Sigmoid colon (tissue), 7 donors: ENCODE data around the gene MLLT10. TPM values are rescaled to one million over a fixed set of nuclear protein-coding genes. Genes with fewer than 3 reads are reported as not detected.

ENCODE experiments used
- DNase-seq: peaks from one replicate; pipeline ENCODE4 v3.0.0-alpha.2; 2019
- H3K27ac ChIP-seq, 4 donors: fragments of 200-600 bp; sonication (generic); one replicate each; pipeline ENCODE4 v1.5.1; 2016 to 2019; ENCODE audit warnings: mild to moderate bottlenecking in 1 of 4
- H3K27me3 ChIP-seq, 3 donors: fragments of 200-600 bp; sonication (generic); one replicate each; pipeline ENCODE4 v1.5.1; 2019; ENCODE audit warnings: mild to moderate bottlenecking in 1 of 3
- H3K36me3 ChIP-seq, 4 donors: fragments of 200-600 bp; sonication (generic); one replicate each; pipeline ENCODE4 v1.5.1; 2016 to 2019
- H3K4me1 ChIP-seq, 4 donors: fragments of 200-600 bp; sonication (generic); one replicate each; pipeline ENCODE4 v1.5.1; 2017 to 2019
- H3K4me3 ChIP-seq, 4 donors: fragments of 200-600 bp; sonication (generic); one replicate each; pipeline ENCODE4 v1.5.1; 2017 to 2019; ENCODE audit warnings: mild to moderate bottlenecking in 2 of 4, moderate library complexity in 1 of 4
- H3K9me3 ChIP-seq, 4 donors: fragments of 200-600 bp in 3 of 4; sonication (generic) in 3 of 4; one replicate each; pipeline versions ENCODE4 v1.5.1 to v1.6.1; 2013 to 2019
- EP300 ChIP-seq, 4 donors: sonication (generic); formaldehyde crosslinking; IDR thresholded peaks; one replicate each; pipeline ENCODE4 v1.6.1; 2017; ENCODE audit warnings: antibody characterized with exemption in 4 of 4
- POLR2A ChIP-seq, 2 donors: fragments of 450-650 bp; IDR thresholded peaks; one replicate each; pipeline ENCODE4 v1.6.1; 2016; ENCODE audit warnings: antibody characterized with exemption in 2 of 2, mild to moderate bottlenecking in 2 of 2, moderate library complexity in 2 of 2
- POLR2AphosphoS5 ChIP-seq, 4 donors: sonication (generic); formaldehyde crosslinking; IDR thresholded peaks; one replicate each; pipeline ENCODE4 v1.6.1; 2017; ENCODE audit warnings: antibody characterized with exemption in 4 of 4
- WGBS, 2 donors: extraction: QIAGEN DNeasy Blood & Tissue Kit; methylation state at CpG; one replicate each; pipeline ENCODE4 v1.1.7; 2013; 5-methylcytosine and 5-hydroxymethylcytosine counted together
- intact Hi-C: fragments of 100-400 bp; cut with DNase I; formaldehyde crosslinking; loops from one replicate; pipeline ENCODE4 v1.15.1; 2023
- polyA plus RNA-seq, 3 donors: library from polyadenylated mRNA; stranded (reverse); fragments of 200-250 nt; gene quantifications; one replicate each; pipeline ENCODE4 v1.2.3, GENCODE V29; 2013
- total RNA-seq, 4 donors: library from RNA; depleted of rRNA; stranded (reverse); fragments of >200 nt; gene quantifications; one replicate each; pipeline ENCODE4 v1.1.0, GENCODE V29; 2016
- TF ChIP-seq, protein P1 (sequence below), 4 experiments: fragments of 450-650 bp in 3 of 4; fragments of 200-600 bp in 1 of 4; IDR thresholded peaks; one replicate each; pipeline ENCODE4 v1.5.1; 2016 to 2019; ENCODE audit warnings: antibody characterized with exemption in 4 of 4, mild to moderate bottlenecking in 3 of 4, moderate library complexity in 2 of 4
- donor health status: healthy with polysubstance abuse.
- donor health status: Bipolar disorder and iron deficiency.
- donor health status: healthy.

MLLT10 gene
- total and polyA plus RNA-seq, 7 donors = 8.6 to 53.7 (median 36.0) TPM

DNA sequence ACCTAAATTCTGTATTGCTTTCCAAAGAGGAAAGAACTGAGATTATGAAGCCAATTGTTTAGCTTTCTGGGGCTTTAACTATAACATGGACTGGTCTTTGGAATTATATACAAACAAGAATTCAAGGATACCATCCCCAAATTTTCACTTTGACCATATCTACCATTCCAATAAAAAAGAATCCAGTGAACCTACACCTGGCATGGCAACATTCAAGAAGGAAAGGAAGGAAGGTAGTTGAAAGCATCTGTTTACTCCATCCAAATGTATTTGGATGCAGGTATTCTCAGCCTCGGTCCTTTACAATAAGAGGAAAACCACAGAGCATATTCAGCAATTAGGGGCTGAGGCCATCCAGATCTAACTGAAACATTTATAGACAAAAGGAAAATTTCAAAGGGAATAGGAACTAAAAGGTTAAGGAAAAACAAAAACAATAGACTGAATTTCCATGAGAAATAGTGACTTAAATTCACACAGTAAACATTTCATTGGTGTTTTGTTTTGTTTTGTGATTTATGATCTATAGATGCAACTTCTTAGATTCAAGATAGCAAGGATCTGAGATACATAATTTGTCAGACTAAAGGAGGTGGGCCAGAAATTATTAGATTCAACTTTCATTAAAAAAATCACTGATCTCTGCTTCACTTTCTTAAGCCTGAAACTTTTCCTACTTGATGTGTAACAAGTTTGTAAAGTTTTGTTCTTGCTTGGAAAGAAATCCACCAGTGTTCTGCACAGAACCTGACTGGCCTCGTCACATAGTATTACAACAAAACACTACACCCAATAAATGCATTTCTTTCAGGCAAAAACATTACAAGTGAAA lies 21.2 kb upstream of the MLLT10 start:
- intact Hi-C loops = loop anchor here (10.0 kb wide), 1 partner anchor 1202 kb away; the partner anchor contains the start of gene PIP4K2A
- TF ChIP-seq, protein P1, sequence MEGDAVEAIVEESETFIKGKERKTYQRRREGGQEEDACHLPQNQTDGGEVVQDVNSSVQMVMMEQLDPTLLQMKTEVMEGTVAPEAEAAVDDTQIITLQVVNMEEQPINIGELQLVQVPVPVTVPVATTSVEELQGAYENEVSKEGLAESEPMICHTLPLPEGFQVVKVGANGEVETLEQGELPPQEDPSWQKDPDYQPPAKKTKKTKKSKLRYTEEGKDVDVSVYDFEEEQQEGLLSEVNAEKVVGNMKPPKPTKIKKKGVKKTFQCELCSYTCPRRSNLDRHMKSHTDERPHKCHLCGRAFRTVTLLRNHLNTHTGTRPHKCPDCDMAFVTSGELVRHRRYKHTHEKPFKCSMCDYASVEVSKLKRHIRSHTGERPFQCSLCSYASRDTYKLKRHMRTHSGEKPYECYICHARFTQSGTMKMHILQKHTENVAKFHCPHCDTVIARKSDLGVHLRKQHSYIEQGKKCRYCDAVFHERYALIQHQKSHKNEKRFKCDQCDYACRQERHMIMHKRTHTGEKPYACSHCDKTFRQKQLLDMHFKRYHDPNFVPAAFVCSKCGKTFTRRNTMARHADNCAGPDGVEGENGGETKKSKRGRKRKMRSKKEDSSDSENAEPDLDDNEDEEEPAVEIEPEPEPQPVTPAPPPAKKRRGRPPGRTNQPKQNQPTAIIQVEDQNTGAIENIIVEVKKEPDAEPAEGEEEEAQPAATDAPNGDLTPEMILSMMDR (IDR thresholded peaks at IDR 0.05) = no peak
- TF ChIP-seq POLR2A (IDR thresholded peaks at IDR 0.05) (no peak), EP300 (IDR thresholded peaks at IDR 0.05) (no peak), POLR2AphosphoS5 (IDR thresholded peaks at IDR 0.05) (no peak)
- Histone ChIP-seq H3K36me3 (no peaks in the 10 kb centered on the region), H3K4me3 (no peak overlapping the region), H3K27ac (no peak overlapping the region), H3K9me3 (no peaks in the 10 kb centered on the region), H3K4me1 (peaks cover 0 to 53% (median 22%) of the 10 kb centered on the region in 4 donors), H3K27me3 (no peaks in the 10 kb centered on the region)
- WGBS, 2 donors = 74 to 86% methylated on average over 2 of the region's 2 CpGs
- DNase-seq = no peak

DNA sequence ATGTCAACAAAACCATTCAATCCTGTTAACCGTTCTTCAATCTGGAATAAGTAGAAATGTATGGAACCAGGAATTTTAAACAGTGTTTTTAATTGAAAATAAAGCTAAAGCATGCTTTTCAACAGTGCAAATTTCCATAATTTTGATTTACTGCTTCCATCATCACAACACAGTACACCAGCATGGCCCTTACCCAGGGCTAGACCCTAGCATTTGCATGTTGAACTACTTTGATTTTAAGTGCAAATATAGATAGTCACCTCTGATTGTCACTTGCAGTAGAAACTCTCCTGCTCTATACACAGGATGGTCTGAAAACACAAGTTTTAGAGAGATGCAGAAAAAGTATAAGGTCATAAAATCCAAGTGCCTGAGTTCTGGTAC lies 20.6 kb upstream of the MLLT10 start:
- intact Hi-C loops = loop anchor here (10.0 kb wide), 1 partner anchor 1201 kb away; the partner anchor contains the start of gene PIP4K2A
- H3K4me1 ChIP-seq = peaks cover 0 to 59% (median 25%) of the 10 kb centered on the region in 4 donors

DNA sequence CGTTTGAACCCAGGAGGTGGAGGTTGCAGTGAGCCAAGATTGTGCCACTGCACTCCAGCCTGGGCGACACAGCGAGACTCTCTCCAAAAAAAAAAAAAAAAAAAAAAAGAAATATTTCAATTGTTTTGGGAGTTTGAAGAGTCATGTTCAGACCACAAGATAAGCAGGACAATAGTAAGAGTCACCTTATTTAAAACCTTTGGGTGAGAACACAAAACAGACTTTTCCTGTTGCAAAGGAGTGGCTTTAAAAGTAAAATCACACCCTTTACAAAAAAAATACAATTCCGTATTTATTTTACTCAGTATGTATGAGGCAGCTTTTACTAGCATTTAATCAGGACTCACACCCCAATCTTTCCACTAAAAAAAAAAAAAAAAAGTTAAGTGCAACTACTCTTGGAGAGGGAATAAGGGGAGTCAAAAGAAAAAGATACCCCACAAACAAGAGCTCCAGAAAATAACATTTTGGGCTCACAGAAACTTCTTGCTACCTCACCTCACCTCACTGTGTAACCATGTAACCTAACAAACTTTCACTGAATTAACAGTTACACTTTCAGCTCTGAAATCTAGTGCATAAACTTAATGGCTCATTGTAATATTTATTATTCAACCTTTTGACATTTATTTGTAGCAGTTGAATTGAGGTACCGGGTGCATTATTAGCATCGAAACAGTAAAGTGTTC lies 19.8 kb upstream of the MLLT10 start:
- DNase-seq = no peak
- Histone ChIP-seq H3K27ac (peak overlapping the region; percentile 34 to 99 (median 92)), H3K9me3 (no peaks in the 10 kb centered on the region), H3K36me3 (no peaks in the 10 kb centered on the region), H3K27me3 (peaks cover 0 to 3% (median 0%) of the 10 kb centered on the region in 3 donors), H3K4me3 (peak overlapping the region in 3 of 4 donors; percentile 63 to 68 (median 64)), H3K4me1 (peaks cover 0 to 64% (median 29%) of the 10 kb centered on the region in 4 donors)
- 83 to 86% methylated on average over 6 of the region's 6 CpGs for WGBS, 2 donors
- no peak for TF ChIP-seq POLR2A (IDR thresholded peaks at IDR 0.05)
- no peak for TF ChIP-seq POLR2AphosphoS5 (IDR thresholded peaks at IDR 0.05)
- no peak for TF ChIP-seq EP300 (IDR thresholded peaks at IDR 0.05)
- TF ChIP-seq, protein P1 (IDR thresholded peaks at IDR 0.05) = no peak
- intact Hi-C loops = loop anchor here (2.0 to 10.0 kb wide), 2 partner anchors 17 to 1201 kb away; partner anchors contain the start of gene PIP4K2A

More for the DNA sequence above, 20.6 kb upstream of the MLLT10 start:
- no peaks in the 10 kb centered on the region for H3K9me3 ChIP-seq
- no peak overlapping the region for H3K27ac ChIP-seq
- 82 to 87% methylated on average over 1 of the region's 1 CpG for WGBS, 2 donors
- no peaks in the 10 kb centered on the region for H3K27me3 ChIP-seq
- DNase-seq = no peak
- no peaks in the 10 kb centered on the region for H3K36me3 ChIP-seq
- no peak overlapping the region for H3K4me3 ChIP-seq
- no peak for TF ChIP-seq POLR2AphosphoS5 (IDR thresholded peaks at IDR 0.05)
- no peak for TF ChIP-seq EP300 (IDR thresholded peaks at IDR 0.05)
- TF ChIP-seq POLR2A (IDR thresholded peaks at IDR 0.05) = no peak
- TF ChIP-seq, protein P1 (IDR thresholded peaks at IDR 0.05) = no peak

DNA sequence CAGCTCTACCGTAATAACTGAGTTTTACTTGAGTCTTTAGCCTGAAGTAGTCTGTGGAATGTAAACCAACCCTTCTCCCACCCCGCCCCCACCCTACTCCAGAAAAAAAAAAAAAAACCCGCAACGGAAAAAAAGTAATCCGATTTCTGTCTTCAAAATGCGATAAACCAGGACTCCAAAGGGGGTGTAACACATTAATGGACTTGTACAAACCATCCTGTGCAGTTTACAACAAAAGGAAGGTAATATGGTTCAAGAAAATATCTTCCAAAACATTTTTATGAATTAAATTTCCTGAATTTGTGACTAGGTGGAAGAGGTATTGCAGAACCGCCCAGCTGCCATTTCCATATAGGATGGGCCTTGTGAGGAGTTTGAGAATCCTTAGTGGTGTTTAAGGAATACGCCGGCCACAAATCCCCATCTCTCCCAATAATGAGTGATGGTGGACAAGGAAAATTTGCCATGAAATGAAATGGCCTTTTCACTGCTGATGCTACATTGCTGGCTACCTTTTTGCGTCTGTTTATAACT lies 19.1 kb upstream of the MLLT10 start:
- Histone ChIP-seq H3K9me3 (no peaks in the 10 kb centered on the region), H3K36me3 (no peaks in the 10 kb centered on the region), H3K4me3 (peak overlapping the region in 3 of 4 donors; percentile 63 to 68 (median 64)), H3K27ac (peak overlapping the region; percentile 34 to 99 (median 92)), H3K27me3 (peaks cover 0 to 3% (median 0%) of the 10 kb centered on the region in 3 donors), H3K4me1 (peaks cover 0 to 71% (median 31%) of the 10 kb centered on the region in 4 donors)
- 78 to 80% methylated on average over 10 of the region's 10 CpGs for WGBS, 2 donors
- no peak for DNase-seq
- TF ChIP-seq, protein P1 (IDR thresholded peaks at IDR 0.05) = no peak
- TF ChIP-seq POLR2A (IDR thresholded peaks at IDR 0.05) (no peak), EP300 (IDR thresholded peaks at IDR 0.05) (no peak), POLR2AphosphoS5 (IDR thresholded peaks at IDR 0.05) (no peak)
- intact Hi-C loops = loop anchor here (2.0 to 10.0 kb wide), 3 partner anchors 18 to 1582 kb away; partner anchors contain the start of genes MSRB2 and PIP4K2A
